ENCODE results near the gene SFRP5.

SFRP5 gene

GRCh38 chr10:97718659-97719142 is 53.1 kb downstream of the SFRP5 start:
- no peak for TF ChIP-seq CTCF (IDR thresholded peaks at IDR 0.05)

GRCh38 chr10:97718178-97718577 is 53.6 kb downstream of the SFRP5 start:
- TF ChIP-seq CTCF (IDR thresholded peaks at IDR 0.05) = no peak

GRCh38 chr10:97717627-97718026 is 54.2 kb downstream of the SFRP5 start:
- no peak for TF ChIP-seq CTCF (IDR thresholded peaks at IDR 0.05)
